Smooth muscle cell (in vitro differentiated cells): ENCODE measurements around the gene ADCYAP1. TPM values are rescaled to one million over a fixed set of nuclear protein-coding genes. Genes with fewer than 3 reads are reported as not detected.
A peak's percentile ranks its signal among the peaks of the same experiment; 100 is the strongest.

Source experiments
- DNase-seq: peaks from one replicate; lab custom pipeline; 2025; ENCODE audit not compliant: unreplicated experiment; lab: John Stamatoyannopoulos, UW
- H2AFZ ChIP-seq: fragments of 200-600 bp; sonication (generic); 2 replicates; pipeline ENCODE4 v1.6.0; 2016; ENCODE audit warnings: antibody characterized with exemption, low read depth, mild to moderate bottlenecking
- H3F3A ChIP-seq: fragments of 200-600 bp; sonication (generic); 2 replicates; pipeline ENCODE4 v1.6.0; 2017; ENCODE audit warnings: antibody characterized with exemption, low read depth
- H3K27ac ChIP-seq: fragments of 200-600 bp; sonication (generic); 2 replicates; pipeline ENCODE4 v1.5.1; 2016; ENCODE audit warnings: low read depth, mild to moderate bottlenecking
- H3K27me3 ChIP-seq: fragments of 200-600 bp; sonication (generic); 2 replicates; pipeline ENCODE4 v1.6.1; 2016; ENCODE audit warnings: low read depth, mild to moderate bottlenecking
- H3K36me3 ChIP-seq: fragments of 200-600 bp; sonication (generic); 2 replicates; pipeline ENCODE4 v1.5.1; 2016; ENCODE audit warnings: low read depth
- H3K4me1 ChIP-seq: fragments of 200-600 bp; sonication (generic); 2 replicates; pipeline ENCODE4 v1.5.1; 2016; ENCODE audit warnings: low read depth
- H3K4me2 ChIP-seq: fragments of 200-600 bp; sonication (generic); 2 replicates; pipeline ENCODE4 v1.6.0; 2016; ENCODE audit warnings: mild to moderate bottlenecking
- H3K4me3 ChIP-seq: fragments of 200-600 bp; sonication (generic); 2 replicates; pipeline ENCODE4 v1.5.1; 2016; ENCODE audit warnings: mild to moderate bottlenecking
- H3K79me2 ChIP-seq: fragments of 200-600 bp; sonication (generic); 2 replicates; pipeline ENCODE4 v1.6.0; 2016; ENCODE audit warnings: low read depth, mild to moderate bottlenecking
- H3K9ac ChIP-seq: fragments of 200-600 bp; sonication (generic); 2 replicates; pipeline ENCODE4 v1.6.0; 2016; ENCODE audit warnings: low read depth
- H3K9me3 ChIP-seq: fragments of 200-600 bp; sonication (generic); replicated peaks from 2 replicates; pipeline ENCODE4 v1.5.1; 2016; ENCODE audit warnings: low read depth
- H4K20me1 ChIP-seq: fragments of 200-600 bp; sonication (generic); 2 replicates; pipeline ENCODE4 v1.6.0; 2016; ENCODE audit warnings: low read depth
- CTCF ChIP-seq: fragments of 200-600 bp; sonication (generic); IDR thresholded peaks from 2 replicates; pipeline ENCODE4 v1.5.1; 2017; ENCODE audit warnings: borderline replicate concordance, mild to moderate bottlenecking, antibody characterized with exemption; ENCODE audit not compliant: insufficient read depth, poor library complexity, severe bottlenecking
- WGBS: methylation state at CpG from one replicate; pipeline ENCODE4 v1.1.7; 2016; ENCODE audit warnings: low lambda C conversion rate; 5-methylcytosine and 5-hydroxymethylcytosine counted together
- polyA plus RNA-seq: library from polyadenylated mRNA; unstranded; fragments of >200 nt; fragmentation: Nextera tagmentation; extraction: Ambion mirVana; gene quantifications from 2 replicates; pipeline ENCODE4 v1.2.1, GENCODE V29; 2016
- total RNA-seq: library from RNA; depleted of rRNA; stranded (reverse); fragments of >200 nt; gene quantifications from 2 replicates; pipeline ENCODE4 v1.2.3, GENCODE V29; 2014

The ADCYAP1 gene
- total and polyA plus RNA-seq, 2 experiments from 2014 or later, result not detected

DNA sequence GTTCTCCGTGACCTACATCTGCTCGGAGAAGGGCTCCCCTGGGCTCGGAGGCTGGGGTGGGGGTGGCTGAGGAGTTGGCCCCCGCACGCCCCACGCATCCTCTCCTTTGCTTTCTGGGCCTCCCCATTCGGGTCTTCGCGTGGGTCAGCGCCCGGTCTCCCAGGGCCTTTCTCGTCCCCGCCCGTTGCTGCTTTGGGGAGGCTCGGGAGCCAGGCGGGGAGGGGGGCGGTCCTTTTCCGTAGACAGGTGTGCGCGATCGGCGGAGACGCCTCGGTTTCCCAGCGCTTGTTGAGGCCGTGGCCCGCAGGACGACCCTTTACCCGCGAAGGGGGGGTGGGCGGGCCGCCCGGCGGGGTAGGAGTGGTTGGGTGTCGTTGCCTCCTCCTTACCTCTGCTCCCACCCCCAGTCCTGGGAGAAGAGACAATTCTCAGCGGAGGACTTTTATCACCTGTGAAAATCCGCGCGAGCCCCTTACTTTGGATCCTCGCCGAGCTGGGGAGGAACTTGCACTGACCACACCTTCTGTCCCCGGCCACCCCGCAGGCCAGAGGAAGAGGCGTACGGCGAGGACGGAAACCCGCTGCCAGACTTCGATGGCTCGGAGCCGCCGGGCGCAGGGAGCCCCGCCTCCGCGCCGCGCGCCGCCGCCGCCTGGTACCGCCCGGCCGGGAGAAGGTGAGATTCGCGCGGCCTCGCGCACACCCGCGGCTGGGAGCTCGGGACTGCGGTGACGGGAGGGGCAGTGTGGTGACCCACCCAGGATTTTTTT, 2.6 kb downstream of the ADCYAP1 start:
- Histone ChIP-seq H3K27ac (no peak overlapping the region), H3K4me1 (peaks cover 30% of the 10 kb centered on the region), H3K4me3 (peak overlapping the region; percentile 36), H3K9ac (no peak overlapping the region), H3K27me3 (peaks cover 100% of the 10 kb centered on the region), H4K20me1 (no peaks in the 10 kb centered on the region), H3K4me2 (peak overlapping the region; percentile 81), H2AFZ (no peak overlapping the region), H3K9me3 (no peaks in the 10 kb centered on the region), H3K79me2 (no peaks in the 10 kb centered on the region), H3K36me3 (no peaks in the 10 kb centered on the region), H3F3A (no peaks in the 10 kb centered on the region)
- WGBS, result 1% methylated on average over 55 of the region's 75 CpGs
- no peak for TF ChIP-seq CTCF
- DNase-seq, result no peak

GRCh38 chr18:907885-908757, 3.5 kb downstream of the ADCYAP1 start:
- H3F3A ChIP-seq, result no peaks in the 10 kb centered on the region
- H3K79me2 ChIP-seq, result no peaks in the 10 kb centered on the region
- no peak overlapping the region for H3K9ac ChIP-seq
- H4K20me1 ChIP-seq, result no peaks in the 10 kb centered on the region
- 12% methylated on average over 41 of the region's 55 CpGs for WGBS
- peak overlapping the region; percentile 81 for H3K4me2 ChIP-seq
- DNase-seq, result no peak
- peak overlapping the region; percentile 36 for H3K4me3 ChIP-seq
- no peak overlapping the region for H3K27ac ChIP-seq
- H3K4me1 ChIP-seq, result peaks cover 30% of the 10 kb centered on the region
- no peaks in the 10 kb centered on the region for H3K9me3 ChIP-seq
- no peak for TF ChIP-seq CTCF
- no peak overlapping the region for H2AFZ ChIP-seq
- H3K36me3 ChIP-seq, result no peaks in the 10 kb centered on the region
- peaks cover 100% of the 10 kb centered on the region for H3K27me3 ChIP-seq

- Histone ChIP-seq H3K4me3 (peak overlapping the region; percentile 36), H3K79me2 (no peaks in the 10 kb centered on the region), H3K27me3 (peaks cover 97% of the 10 kb centered on the region), H3K27ac (no peak overlapping the region), H3K9me3 (no peaks in the 10 kb centered on the region), H3K9ac (no peak overlapping the region), H4K20me1 (no peaks in the 10 kb centered on the region), H3F3A (no peaks in the 10 kb centered on the region), H3K36me3 (no peaks in the 10 kb centered on the region), H2AFZ (no peak overlapping the region), H3K4me1 (peaks cover 30% of the 10 kb centered on the region), H3K4me2 (peak overlapping the region; percentile 81)
- WGBS, result 9% methylated on average over 64 of the region's 69 CpGs
- no peak for DNase-seq
- TF ChIP-seq CTCF, result no peak
Measured at GRCh38 chr18:908758-909724, 4.4 kb downstream of the ADCYAP1 start.
